A549 (cell line): ENCODE data around the gene COPZ2.

Source experiments
- CBX2 ChIP-seq: fragments of 200-600 bp; sonication (generic); IDR thresholded peaks from 2 replicates; pipeline ENCODE4 v1.6.1; 2016; ENCODE audit warnings: low read depth, mild to moderate bottlenecking, borderline replicate concordance
- CEBPB ChIP-seq, 2 experiments: fragments of >200 bp in 1 of 2; sonication (Bioruptor Twin) in 1 of 2; formaldehyde crosslinking in 1 of 2; IDR thresholded peaks; 2 replicates each; pipeline ENCODE4 v1.6.1; 2012 to 2016
- CTCF ChIP-seq: fragments of >200 bp; sonication (Bioruptor Twin); formaldehyde crosslinking; IDR thresholded peaks from 3 replicates; pipeline ENCODE4 v1.5.1; 2016
- JUNB ChIP-seq: fragments of >200 bp; sonication (Bioruptor Twin); formaldehyde crosslinking; IDR thresholded peaks from 2 replicates; pipeline ENCODE4 v1.6.1; 2016
- NR3C1 ChIP-seq: fragments of >200 bp; sonication (Bioruptor Twin); formaldehyde crosslinking; IDR thresholded peaks from 3 replicates; pipeline ENCODE4 v1.6.1; 2017
- POLR2A ChIP-seq: IDR thresholded peaks from 2 replicates; pipeline ENCODE4 v1.6.1; 2012; ENCODE audit warnings: mild to moderate bottlenecking, low read length
- REST ChIP-seq: fragments of 200-600 bp; sonication (generic); IDR thresholded peaks from 2 replicates; pipeline ENCODE4 v1.6.1; 2016; ENCODE audit warnings: antibody characterized with exemption, mild to moderate bottlenecking, moderate library complexity
- USF2 ChIP-seq: fragments of 450-650 bp; IDR thresholded peaks from 2 replicates; pipeline ENCODE4 v1.6.1; 2014; ENCODE audit warnings: antibody characterized with exemption

GRCh38 chr17:48012151-48012520 lies 25.5 kb downstream of the COPZ2 start:
- TF ChIP-seq CEBPB (IDR thresholded peaks at IDR 0.05) (no peak), CTCF (no peak), JUNB (no peak), POLR2A (no peak), NR3C1 (no peak), USF2 (no peak), CBX2 (no peak), REST (no peak)
